GM18507 (cell line): ENCODE measurements around the gene KLF13.
A peak's percentile ranks its signal among the peaks of the same experiment; 100 is the strongest.

Experiments used
- DNase-seq: peaks from one replicate; pipeline ENCODE4 v3.0.0; 2011; ENCODE audit warnings: low read depth; ENCODE audit not compliant: insufficient read length; ENCODE audit errors: extremely low spot score
- FAIRE-seq: peaks from 2 replicates; lab custom pipeline; 2011; peaks lifted over from hg19 to GRCh38; lab: Jason Lieb, UNC

KLF13 gene

DNA sequence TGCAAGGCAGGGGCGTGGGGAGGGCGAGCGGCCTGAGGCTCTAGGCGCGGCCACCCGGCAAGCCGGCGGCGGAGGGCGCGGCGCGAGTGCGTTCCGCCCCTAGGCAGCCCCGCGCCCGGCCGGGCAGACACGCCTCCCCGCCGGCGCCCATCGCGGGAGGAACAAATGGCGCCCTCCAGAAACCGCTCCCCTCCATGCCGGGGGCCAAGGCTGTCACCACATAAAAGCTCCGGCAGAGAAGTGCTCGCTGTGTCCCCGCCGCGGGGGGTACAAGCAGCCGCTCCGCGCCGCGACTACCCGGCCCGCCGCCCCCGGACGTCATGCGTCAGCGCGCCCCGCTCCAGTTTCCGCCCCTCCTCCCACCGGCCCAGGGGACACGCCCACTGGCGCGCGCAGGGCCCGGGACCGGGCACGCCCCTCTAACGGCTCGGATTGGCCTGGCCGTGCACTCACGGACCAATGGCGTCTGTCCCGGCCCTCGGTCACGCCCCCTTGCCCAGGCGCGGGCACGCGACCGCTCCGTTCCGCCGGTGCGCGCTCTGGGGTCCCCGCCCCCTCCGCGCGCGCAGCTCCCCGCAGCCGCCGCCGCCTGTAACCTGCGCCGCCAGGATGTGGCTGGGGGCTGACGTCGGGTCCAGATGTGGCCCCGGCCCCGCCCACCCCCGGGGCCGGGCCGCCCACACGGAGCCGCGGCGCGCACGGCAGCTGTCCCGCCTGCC lies at the start of gene KLF13:
Gene KLF13, plus strand, starts transcription at position 680 of the 719 bp plus-strand sequence. CDS start 378 bp downstream, outside the sequence.
- DNase-seq (peak; percentile 97), FAIRE-seq (peak; percentile 99)

DNA sequence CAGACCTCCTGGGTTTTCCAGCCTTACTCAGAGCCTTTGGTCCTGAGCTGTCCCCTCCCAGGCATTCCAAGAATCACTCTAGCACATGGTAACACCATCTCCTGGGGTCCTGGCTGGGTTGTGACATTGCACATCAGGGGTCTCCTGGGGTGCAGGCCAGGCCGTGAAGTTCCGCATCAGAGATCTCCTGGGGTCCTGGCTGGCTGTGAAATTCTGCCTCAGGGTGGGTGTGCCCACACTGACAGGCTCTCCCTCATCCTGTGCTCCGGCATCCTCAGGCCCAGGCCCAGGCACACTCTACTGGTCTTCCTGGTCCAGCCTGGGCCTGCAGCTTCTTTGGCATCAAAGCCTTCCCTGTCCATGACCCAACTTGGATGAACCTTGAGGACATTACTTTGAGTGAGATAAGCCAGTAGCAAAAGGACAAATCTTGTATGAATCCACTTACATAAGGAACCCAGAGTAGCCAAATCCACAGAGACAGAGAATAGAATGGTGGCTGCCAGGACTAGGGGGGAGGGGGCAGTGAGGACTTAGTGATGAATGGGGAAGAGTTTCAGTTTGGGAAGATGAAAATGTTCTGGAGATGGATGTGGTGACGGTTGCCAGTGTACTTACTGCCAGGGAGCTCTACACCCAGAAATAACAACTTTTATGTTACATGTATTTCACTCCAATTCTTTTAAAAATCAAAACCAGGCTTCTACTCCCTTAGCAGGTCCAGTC lies 49.1 kb upstream of the KLF13 start:
- DNase-seq (no peak), FAIRE-seq (no peak)

DNA sequence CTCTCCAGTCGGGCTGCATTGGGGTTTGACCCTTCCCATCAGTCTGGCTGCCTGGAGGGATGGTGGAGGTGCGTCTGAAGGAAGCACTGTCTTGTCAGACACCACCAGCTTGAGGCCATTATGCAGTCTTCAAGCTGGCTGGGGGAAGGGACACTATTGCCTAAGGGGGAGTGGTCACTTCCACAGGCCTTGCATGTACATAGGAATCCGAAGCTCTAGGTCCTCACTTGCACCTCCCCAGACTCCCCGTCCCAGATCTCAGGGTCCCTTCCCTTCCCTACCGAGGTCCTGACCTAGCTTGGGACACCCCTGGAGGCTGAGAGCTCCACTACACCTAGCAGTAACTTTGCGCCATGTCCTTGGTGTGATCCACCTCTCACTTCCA lies 48.6 kb upstream of the KLF13 start:
- no peak for DNase-seq
- FAIRE-seq, result no peak

DNA sequence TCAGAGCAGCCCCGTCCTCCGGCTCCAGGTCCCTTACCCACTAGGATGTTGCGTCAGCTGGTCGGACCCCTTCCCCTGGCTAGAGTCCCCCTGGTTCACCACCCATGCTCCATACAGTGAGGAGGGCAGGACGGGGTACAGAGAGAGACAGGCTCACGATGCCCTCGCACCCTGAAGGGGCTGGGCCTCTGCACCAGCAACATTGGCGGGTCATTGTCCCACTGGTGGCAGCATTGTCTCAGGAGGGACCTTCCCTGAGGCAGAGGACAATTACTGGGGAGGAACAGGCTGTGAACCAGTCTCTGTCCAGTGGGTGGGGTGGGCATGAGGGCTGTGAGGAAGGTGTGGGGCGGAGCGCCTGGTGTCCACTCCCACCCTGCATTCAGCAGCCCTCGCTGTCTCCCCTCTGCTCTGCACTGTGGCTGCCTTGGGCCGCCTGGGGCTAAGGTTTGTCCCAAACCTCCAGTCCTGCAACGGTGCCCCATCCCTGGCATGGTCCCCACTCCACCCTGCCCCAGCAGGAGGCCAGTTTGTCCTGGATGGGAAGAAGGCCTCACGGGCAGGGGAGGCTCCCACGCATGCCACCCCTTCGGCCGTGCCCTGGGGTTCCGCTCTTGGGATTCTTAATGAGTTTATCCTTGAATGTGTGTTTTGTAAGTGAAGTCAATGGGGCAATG lies 48.0 kb upstream of the KLF13 start:
- DNase-seq (no peak), FAIRE-seq (no peak)

DNA sequence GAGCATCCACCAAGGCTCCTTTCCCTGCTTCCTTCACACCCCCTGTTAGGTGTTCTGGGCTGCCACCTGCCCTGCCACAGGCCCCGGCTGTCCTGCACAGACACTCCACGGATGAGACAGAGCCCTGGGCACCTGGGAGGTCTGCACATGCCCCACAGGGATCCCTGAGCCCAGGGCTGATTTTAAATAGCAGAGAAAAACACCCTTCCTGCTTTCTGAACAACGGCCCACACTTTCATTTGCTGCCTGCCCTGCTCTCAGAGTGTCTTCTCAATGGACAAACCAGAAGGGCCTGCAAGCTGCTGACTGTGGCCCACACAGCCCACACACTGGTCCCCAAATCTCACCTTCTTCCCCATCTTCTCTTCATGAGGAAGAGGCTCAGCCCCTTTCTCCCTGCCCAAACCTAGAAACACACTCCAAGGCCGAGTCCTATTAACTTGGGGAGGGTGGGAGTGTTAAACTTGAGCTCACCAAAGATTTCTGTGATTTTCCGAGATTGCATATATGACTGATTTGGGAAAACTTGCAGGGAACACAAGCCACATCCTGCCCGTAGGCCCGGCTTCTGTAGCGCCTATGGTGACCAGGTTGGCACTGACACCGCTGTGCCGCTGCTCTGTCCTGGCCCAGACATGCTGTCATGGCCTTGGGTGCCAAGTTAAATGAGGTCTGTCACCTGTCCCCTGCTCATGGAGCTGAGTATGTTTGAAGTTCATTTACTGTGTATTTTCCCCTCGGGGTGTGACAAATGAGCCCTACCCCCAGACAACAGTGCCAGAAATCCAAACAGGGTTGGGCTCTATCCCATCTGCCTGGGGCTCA lies 47.2 kb upstream of the KLF13 start:
- FAIRE-seq (no peak), DNase-seq (no peak)

DNA sequence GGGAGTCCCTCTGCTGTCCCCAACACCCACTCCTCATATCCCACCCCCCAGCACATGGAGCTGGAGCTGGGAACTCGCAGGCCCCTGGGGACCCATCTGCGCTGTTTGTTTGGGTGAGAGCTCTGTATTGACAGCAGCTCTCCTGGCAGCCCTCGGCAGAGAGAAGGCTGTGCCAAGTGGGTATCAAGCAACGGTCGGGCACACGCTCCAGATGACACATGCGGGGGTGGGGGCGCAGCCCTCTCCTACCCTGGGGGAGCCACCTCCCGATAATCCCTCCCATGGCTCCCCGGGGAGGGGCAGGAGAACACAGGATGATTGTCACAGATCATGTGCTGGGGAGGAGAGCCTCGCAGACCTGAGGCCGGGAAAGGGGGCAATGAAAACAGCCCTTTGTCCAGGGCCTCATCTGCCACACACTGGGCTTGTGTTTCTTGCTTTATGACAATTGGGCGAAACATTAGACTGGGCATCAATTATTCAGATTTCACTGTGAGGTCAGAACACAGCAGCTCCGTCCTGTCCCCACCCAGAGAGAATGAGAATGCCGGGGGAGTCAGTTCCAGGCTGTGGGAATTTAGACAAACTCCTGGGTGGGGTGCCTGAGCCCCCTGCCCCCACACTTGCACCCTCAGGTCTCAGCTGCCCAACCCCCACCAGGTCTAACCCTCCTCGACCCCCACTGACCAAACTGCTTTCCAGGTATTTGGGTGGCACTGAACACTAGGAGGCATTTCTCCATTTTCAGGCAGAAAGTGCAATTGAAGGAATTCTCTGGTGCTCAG lies 46.4 kb upstream of the KLF13 start:
- no peak for FAIRE-seq
- no peak for DNase-seq

DNA sequence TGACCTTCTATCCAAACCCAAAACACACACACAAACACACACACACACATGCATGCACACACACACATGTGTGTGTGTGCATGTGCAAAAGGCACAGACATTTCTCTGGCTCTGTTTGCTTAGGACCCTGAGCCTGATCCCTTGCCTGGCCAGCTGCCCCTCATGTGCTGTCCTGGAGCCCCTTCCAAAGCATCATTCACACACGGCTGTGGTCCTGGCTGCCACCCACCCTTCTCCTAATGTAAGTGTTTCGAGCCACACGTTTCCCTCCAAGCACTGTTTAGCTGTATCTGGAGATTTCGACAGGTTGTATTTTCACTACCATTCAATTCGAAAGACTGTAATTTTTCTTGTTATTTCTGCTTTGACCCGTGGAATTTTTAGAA lies 45.8 kb upstream of the KLF13 start:
- FAIRE-seq (no peak), DNase-seq (no peak)

DNA sequence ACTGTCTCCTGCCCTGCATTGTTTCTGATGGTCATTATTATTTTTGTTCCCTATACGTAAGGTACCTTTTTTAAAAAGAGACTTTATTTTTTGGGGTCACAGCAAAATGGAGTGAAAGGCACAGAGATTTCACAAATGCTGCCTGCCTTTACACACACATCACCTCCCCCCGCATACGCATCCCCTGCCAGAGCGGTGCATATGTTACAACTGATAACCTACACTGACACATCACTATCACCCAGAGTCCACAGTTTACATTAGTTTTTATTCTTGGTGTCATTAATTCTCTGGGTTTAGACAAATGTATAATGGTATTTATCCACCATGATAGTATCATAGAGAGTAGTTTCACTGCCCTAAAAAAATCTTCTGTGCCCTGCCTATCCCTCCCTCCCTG lies 43.6 kb upstream of the KLF13 start:
- DNase-seq, result no peak
- no peak for FAIRE-seq

DNA sequence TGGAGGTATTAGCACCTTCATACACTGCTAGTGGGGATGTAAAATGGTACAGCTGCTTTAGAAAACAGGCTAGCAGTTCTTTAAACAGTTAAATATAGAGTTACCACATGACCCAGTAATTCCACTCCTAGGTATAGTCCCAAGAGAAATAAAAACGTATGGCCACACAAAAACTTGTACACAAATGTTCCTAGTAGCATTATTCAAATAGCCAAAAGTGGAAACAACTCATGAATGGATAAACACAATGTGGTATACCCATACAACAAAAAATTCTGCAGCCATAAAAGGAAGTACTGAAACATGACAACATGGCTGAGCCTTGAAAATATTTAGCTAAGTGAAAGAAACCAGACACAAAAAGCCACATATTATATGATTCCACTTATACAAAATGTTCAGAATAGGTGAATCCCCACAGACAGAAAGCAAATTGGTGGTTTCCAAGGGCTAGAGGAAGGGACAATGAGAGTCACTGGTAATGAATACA lies 40.8 kb upstream of the KLF13 start:
- FAIRE-seq, result peak; percentile 81

DNA sequence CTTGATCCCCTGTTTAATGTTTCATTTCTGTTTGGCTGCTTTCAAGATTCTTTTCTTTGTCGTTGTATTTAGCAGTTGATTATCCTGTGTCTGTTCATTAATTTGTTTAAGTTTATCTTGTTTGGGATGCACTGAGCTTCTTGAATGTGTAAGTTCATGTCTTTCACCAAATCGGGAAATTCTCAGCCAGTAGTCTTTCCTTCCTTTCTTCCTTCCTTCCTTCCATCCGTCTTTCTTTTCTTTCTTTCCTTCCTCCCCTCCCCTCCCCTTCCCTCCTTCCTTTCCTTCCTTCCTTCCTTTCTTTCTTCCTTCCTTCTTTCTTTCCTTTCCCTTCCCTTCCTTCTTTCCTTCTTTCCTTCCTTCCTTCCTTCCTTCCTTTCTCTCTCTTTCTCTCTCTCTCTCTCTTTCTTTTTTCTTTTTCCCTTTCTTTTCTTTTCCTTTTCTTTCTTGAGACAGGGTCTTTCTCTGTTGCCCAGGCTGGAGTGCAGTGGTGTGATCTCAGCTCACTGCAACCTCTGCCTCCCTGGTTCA lies 35.5 kb upstream of the KLF13 start:
- no peak for FAIRE-seq
- no peak for DNase-seq

More for the DNA sequence above, 40.8 kb upstream of the KLF13 start:
- DNase-seq, result no peak

DNA sequence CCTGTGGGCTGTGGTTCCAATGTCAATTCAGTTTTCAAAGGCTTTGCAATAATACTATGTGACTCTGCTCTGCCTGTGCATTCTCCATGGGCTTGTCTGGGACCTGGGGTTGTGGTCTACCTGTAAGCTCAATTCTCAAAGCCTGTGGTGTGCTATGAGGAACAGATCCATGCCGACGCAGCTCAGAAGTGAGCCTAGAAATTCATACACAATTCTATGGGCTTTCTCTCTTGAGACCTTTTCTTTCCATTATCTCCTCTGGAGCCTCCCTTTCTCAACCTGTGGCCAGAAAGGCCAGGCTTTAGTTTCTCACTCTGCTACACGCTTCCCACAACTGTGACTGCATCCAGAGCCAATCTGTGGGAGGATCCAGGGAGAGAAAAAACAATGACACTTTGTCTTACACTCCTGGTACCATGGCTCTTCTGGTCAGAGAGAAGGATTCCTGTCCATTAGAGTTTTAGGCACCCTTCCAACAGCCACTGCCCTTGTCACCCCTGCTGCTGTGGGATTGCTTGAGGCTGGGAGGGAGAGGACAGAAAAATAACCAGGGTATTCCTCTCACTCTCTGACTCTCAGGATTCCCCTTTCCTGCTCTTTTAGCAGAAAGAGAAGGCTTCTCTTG lies 34.1 kb upstream of the KLF13 start:
- FAIRE-seq (no peak), DNase-seq (no peak)

DNA sequence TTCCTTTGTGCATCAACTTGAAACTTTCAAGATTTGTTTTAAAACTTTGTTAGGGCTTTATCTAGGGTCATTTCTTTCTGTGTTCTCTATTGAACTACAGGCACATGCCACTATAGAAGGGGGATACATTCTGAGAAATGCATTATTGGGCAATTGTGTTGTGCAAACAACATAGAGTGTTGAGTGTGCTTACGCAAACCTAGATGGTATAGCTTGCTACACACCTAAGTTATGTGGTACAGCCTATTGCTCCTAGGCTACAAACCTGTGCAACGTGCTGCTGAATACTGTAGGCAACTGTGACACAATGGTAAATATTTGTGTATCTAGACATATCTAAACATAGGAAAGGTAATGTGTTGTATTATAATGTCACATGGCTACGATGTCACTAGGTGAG lies 33.0 kb upstream of the KLF13 start:
- DNase-seq (no peak), FAIRE-seq (no peak)

DNA sequence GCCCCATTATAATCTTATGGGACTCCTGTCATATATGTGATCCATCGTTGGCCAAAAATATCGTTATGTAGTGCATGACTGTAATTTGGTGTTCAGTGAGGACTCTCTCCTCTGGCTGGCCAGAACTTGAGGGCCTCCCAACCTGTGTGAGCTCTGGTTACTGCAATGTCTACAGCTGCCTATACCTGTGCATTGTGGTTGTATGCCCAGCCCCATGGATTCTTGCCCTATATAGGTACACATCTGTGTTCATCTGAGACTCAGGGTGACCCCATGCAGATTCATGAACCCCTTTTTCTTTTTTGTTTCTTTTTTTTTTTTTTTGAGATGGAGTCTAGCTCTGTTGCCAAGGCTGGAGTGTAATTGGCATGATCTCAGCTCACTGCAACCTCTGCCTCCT lies 32.6 kb upstream of the KLF13 start:
- FAIRE-seq, result no peak
- DNase-seq, result no peak

DNA sequence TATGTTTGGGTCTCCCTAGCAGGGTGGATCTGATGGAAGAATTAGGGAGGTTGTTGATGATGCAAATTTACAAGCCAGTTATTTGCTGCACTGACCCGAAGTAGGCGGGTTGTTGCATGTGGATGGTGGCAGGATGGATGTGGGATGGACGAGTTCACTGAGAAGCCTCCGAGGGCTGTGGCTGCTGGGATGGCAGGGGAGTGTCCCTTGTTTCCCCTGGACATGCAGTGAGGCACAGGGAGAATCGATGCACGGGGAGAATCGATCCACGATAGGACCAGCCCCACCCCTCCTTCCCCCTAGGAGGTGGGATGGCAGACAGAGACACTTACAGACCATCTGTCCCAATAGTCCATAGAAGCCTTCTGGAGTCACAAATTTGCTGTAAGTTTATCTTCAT lies 31.0 kb upstream of the KLF13 start:
- no peak for DNase-seq
- no peak for FAIRE-seq

DNA sequence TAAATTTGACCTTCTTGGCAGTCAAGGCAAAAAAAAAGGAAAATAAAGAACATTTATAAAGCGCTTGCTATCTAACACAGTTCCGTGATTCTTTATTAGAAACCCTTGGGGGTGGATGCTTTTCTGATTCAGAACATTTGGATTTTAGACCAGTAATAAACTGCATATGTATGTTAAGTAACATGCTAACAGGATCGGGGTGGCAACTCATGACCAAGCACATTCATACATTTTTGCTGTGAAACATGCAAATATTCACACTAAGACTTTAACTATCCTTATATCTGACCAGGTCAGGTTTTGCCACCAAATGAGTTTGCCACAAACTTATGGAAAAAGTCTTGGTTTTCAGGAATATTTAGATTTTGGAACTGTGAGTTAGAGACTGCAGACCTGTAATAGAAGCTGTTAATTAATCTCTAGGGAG lies 30.4 kb upstream of the KLF13 start:
- no peak for FAIRE-seq
- DNase-seq, result no peak

DNA sequence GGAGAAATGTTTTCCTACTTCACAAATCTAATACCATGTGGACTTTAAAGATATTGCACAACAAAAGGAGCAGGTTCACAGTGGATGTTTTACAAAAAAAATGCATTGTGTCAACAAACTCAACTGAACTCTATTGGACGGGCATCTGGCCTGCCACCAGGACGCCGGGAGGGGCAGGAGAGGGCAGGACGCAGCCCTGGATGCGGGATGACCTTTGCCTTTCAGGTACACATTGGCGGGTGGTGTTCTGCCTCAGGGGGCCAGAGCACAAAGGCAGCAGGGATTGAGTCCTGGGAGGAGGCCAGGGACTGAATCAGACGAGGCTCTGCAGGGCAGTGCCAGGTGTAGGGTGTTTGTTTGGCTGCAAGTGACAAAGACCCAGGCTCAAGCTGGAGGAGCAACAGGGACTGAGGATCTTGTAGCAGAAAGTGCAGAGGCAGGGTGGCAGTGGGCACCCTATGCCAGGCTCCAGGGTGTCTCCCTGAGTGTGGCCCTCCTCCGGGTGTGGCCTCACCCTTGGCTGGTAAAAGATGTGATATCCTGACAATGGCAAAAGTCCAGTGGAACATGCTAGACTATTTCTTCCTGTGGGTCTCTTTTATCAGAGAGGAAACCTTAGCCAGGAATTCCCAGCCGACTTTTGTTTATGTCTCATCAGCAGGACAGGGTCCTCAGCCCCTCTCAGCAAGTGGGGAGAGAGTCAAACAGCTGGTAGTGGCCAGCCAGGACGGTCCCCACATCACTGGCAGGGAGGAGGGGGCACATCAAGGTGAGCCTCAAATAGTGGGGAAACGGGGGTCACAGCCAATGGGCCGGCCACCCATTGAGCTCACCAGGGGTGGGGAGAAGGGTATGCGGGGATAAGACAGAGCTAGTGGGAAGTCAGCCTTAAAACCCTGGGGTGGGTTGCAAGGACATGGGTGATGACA lies 29.7 kb upstream of the KLF13 start:
- DNase-seq (no peak), FAIRE-seq (no peak)
